Ishikawa (cell line): ENCODE results near the gene IL2RA.

Experiments used
- CEBPB ChIP-seq: IDR thresholded peaks from 2 replicates; pipeline ENCODE4 v1.6.1; 2012
- CREB1 ChIP-seq: IDR thresholded peaks from 2 replicates; pipeline ENCODE4 v1.6.1; 2012; ENCODE audit warnings: low read depth
- EGR1 ChIP-seq: IDR thresholded peaks from 2 replicates; pipeline ENCODE4 v1.6.1; 2012
- EP300 ChIP-seq: IDR thresholded peaks from 2 replicates; pipeline ENCODE4 v1.6.1; 2012; ENCODE audit warnings: borderline replicate concordance
- FOXM1 ChIP-seq: IDR thresholded peaks from 2 replicates; pipeline ENCODE4 v1.6.1; 2012; ENCODE audit warnings: low read depth, borderline replicate concordance
- NFIC ChIP-seq: IDR thresholded peaks from 2 replicates; pipeline ENCODE4 v1.6.1; 2012
- RAD21 ChIP-seq: IDR thresholded peaks from 2 replicates; pipeline ENCODE4 v1.6.1; 2012; ENCODE audit warnings: low read depth
- REST ChIP-seq: IDR thresholded peaks from 2 replicates; pipeline ENCODE4 v1.6.1; 2012; ENCODE audit warnings: low read depth, mild to moderate bottlenecking
- TAF1 ChIP-seq: IDR thresholded peaks from 2 replicates; pipeline ENCODE4 v1.6.1; 2012; ENCODE audit warnings: low read depth, mild to moderate bottlenecking
- TCF12 ChIP-seq: IDR thresholded peaks from 2 replicates; pipeline ENCODE4 v1.6.1; 2012; ENCODE audit warnings: low read depth
- TEAD4 ChIP-seq: IDR thresholded peaks from 2 replicates; pipeline ENCODE4 v1.6.1; 2012
- USF1 ChIP-seq: IDR thresholded peaks from 2 replicates; pipeline ENCODE4 v1.6.1; 2012
- YY1 ChIP-seq: IDR thresholded peaks from 2 replicates; pipeline ENCODE4 v1.6.1; 2012; ENCODE audit warnings: low read depth
- ZBTB7A ChIP-seq: IDR thresholded peaks from 2 replicates; pipeline ENCODE4 v1.6.1; 2012; ENCODE audit warnings: low read depth
- TF ChIP-seq, protein P1 (sequence below): IDR thresholded peaks from 2 replicates; pipeline ENCODE4 v1.6.1; 2012

The IL2RA gene

GRCh38 chr10:6064119-6064518 is 2.0 kb upstream of the IL2RA start:
- TF ChIP-seq EGR1, result no peak
- no peak for TF ChIP-seq YY1
- TF ChIP-seq CREB1, result no peak
- TF ChIP-seq NFIC, result no peak
- TF ChIP-seq USF1, result no peak
- TF ChIP-seq TEAD4, result no peak
- TF ChIP-seq, protein P1, sequence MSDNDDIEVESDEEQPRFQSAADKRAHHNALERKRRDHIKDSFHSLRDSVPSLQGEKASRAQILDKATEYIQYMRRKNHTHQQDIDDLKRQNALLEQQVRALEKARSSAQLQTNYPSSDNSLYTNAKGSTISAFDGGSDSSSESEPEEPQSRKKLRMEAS, result no peak
- TF ChIP-seq REST, result no peak
- no peak for TF ChIP-seq ZBTB7A
- TF ChIP-seq RAD21, result no peak
- TF ChIP-seq FOXM1, result no peak
- no peak for TF ChIP-seq TAF1
- TF ChIP-seq EP300, result no peak
- no peak for TF ChIP-seq TCF12
- TF ChIP-seq CEBPB, result no peak

- no peak for TF ChIP-seq CREB1
- no peak for TF ChIP-seq EP300
- TF ChIP-seq TAF1, result no peak
- no peak for TF ChIP-seq NFIC
- TF ChIP-seq REST, result no peak
- no peak for TF ChIP-seq USF1
- no peak for TF ChIP-seq ZBTB7A
- no peak for TF ChIP-seq FOXM1
- no peak for TF ChIP-seq CEBPB
- no peak for TF ChIP-seq YY1
- no peak for TF ChIP-seq RAD21
These were observed 1.1 kb downstream of the IL2RA start for GRCh38 chr10:6061056-6061455.

DNA sequence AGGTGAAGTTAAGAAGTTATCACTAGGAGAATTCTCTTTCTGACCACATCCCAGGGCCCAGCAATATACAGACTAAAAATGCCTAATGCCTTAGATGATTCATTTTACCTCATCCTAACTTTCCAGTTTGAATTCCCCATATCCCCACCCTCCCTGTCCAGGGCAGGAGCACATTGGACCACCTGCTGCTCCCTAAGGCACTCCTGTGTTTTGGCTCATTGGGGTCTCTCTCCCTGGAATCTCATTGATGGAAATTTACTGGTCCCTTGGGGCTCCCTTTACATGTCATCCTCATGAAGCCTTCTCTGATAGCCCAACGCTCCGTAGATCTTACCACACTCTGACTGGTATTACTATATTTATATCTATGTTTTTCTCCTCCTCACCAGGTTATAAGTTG is 2.7 kb downstream of the IL2RA start:
- no peak for TF ChIP-seq FOXM1
- TF ChIP-seq, protein P1, result no peak
- TF ChIP-seq RAD21, result no peak
- no peak for TF ChIP-seq ZBTB7A
- no peak for TF ChIP-seq TCF12
- TF ChIP-seq TAF1, result no peak

DNA sequence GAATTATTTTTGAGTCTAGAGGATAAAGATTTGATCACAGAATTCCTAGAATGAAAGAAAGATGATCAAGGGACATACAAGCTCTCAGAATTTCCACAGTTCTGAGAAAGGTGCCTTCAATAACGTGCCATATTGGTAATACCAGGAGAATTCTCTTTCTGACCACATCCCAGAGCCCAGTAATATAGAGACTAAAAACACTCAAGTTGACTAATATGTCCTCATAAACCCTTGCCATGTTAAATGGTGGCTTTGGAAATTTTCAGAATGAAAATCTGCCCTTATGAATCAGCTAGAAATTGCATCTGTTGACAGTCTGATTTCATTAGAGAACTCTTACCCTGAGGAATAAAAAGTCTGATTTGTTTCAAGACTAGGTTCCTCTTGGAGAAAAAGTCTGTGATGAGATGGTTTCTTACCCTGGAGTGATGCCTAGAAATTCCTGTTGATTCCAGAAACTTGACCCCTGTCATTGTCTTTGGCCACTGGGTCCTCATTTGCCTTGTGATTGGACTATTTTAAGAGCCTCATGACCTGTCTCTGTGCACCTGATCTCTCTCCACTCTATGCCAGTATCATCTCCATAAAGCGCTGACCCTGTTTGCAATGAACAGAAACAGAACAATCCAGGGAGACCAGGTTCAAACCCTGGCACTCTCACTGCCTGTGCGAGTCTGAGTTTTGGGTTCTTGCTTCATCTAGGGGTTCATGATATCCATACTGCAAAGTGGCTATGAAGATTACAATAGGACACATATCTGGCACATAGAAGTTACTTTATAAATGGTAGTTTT is 3.3 kb downstream of the IL2RA start:
- no peak for TF ChIP-seq TAF1
- TF ChIP-seq CREB1, result no peak
- TF ChIP-seq USF1, result no peak
- no peak for TF ChIP-seq RAD21
- no peak for TF ChIP-seq FOXM1
- TF ChIP-seq EGR1, result no peak
- TF ChIP-seq NFIC, result no peak
- TF ChIP-seq, protein P1, result no peak
- no peak for TF ChIP-seq TEAD4
- TF ChIP-seq YY1, result no peak
